ENCODE data around the gene DPYSL3.
"Not testable (repeated sequence)": the region's sequence is repeated elsewhere in the genome, so short reads cannot be mapped to it uniquely, and the experiment has no call there.

The DPYSL3 gene

GRCh38 chr5:147509710-147510651 is at the start of gene DPYSL3:
TSS of gene DPYSL3 (minus strand) at chr5:147510068. CDS start at chr5:147509858, 210 bp downstream.
- ATAC-seq = no peak

GRCh38 chr5:147558826-147559225 is 49.0 kb upstream of the DPYSL3 start:
- ATAC-seq = no peak

GRCh38 chr5:147557876-147558745 is 48.2 kb upstream of the DPYSL3 start:
- ATAC-seq = no peak

- no peak for ATAC-seq
Observed at GRCh38 chr5:147555176-147555575, 45.3 kb upstream of the DPYSL3 start.

GRCh38 chr5:147554261-147554817 is 44.5 kb upstream of the DPYSL3 start:
- no peak for ATAC-seq

GRCh38 chr5:147553817-147554216 is 43.9 kb upstream of the DPYSL3 start:
- ATAC-seq = not testable (repeated sequence)

- no peak for ATAC-seq
Observed at GRCh38 chr5:147552897-147553296, 43.0 kb upstream of the DPYSL3 start.

- no peak for ATAC-seq
Observed at GRCh38 chr5:147551677-147552076, 41.8 kb upstream of the DPYSL3 start.

GRCh38 chr5:147547730-147548129 is 37.9 kb upstream of the DPYSL3 start:
- ATAC-seq = no peak

GRCh38 chr5:147544556-147544955 is 34.7 kb upstream of the DPYSL3 start:
- no peak for ATAC-seq

GRCh38 chr5:147539053-147539452 is 29.2 kb upstream of the DPYSL3 start:
- ATAC-seq = no peak

- no peak for ATAC-seq
Observed at GRCh38 chr5:147538236-147538635, 28.4 kb upstream of the DPYSL3 start.

GRCh38 chr5:147534172-147534951 is 24.5 kb upstream of the DPYSL3 start:
- no peak for ATAC-seq

GRCh38 chr5:147532156-147532555 is 22.3 kb upstream of the DPYSL3 start:
- no peak for ATAC-seq

- no peak for ATAC-seq
Observed at GRCh38 chr5:147530530-147531389, 20.9 kb upstream of the DPYSL3 start.

GRCh38 chr5:147523069-147523468 is 13.2 kb upstream of the DPYSL3 start:
- no peak for ATAC-seq

GRCh38 chr5:147522435-147522834 is 12.6 kb upstream of the DPYSL3 start:
- no peak for ATAC-seq

- ATAC-seq = no peak
Observed at GRCh38 chr5:147520450-147520849, 10.6 kb upstream of the DPYSL3 start.

GRCh38 chr5:147519380-147519779 is 9.5 kb upstream of the DPYSL3 start:
- ATAC-seq = no peak

- ATAC-seq = no peak
Observed at GRCh38 chr5:147517383-147517782, 7.5 kb upstream of the DPYSL3 start.

- ATAC-seq = no peak
Observed at GRCh38 chr5:147515269-147515668, 5.4 kb upstream of the DPYSL3 start.

Data from activated CD4-positive, CD25-positive, alpha-beta regulatory T cell treated with anti-CD3 and anti-CD28 coated beads, Interleukin-2, amount 50 U/mL, for 24 hours (primary cell).